Colonic mucosa (tissue), 4 donors: Measurements from ENCODE around the gene SPESP1. TPM values are rescaled to one million over a fixed set of nuclear protein-coding genes. Genes with fewer than 3 reads are reported as not detected.

Source experiments
- DNase-seq: peaks from one replicate; pipeline ENCODE4 v3.0.0-alpha.2; 2020
- H3K27ac ChIP-seq: fragments of 200-600 bp; one replicate; pipeline ENCODE4 v1.8.0; 2021
- H3K27me3 ChIP-seq: fragments of 200-600 bp; one replicate; pipeline ENCODE4 v1.8.0; 2021
- H3K36me3 ChIP-seq: fragments of 200-600 bp; one replicate; pipeline ENCODE4 v1.8.0; 2021
- H3K4me1 ChIP-seq: fragments of 200-600 bp; one replicate; pipeline ENCODE4 v1.8.0; 2021; ENCODE audit warnings: mild to moderate bottlenecking
- H3K4me3 ChIP-seq: fragments of 200-600 bp; one replicate; pipeline ENCODE4 v1.8.0; 2021
- H3K9ac ChIP-seq, 2 donors: one replicate each; pipeline ENCODE4 v1.7.0; 2013; ENCODE audit warnings: control low read depth in 2 of 2, low read depth in 2 of 2, low read length in 2 of 2
- H3K9me3 ChIP-seq: fragments of 200-600 bp; one replicate; pipeline ENCODE4 v1.8.0; 2021
- intact Hi-C: fragments of 100-400 bp; cut with DNase I; formaldehyde crosslinking; loops from one replicate; pipeline ENCODE4 v1.14.1; 2022
- total RNA-seq, 2 donors: library from RNA; stranded (reverse); fragmentation: NEBNext Ultra II Directional in 1 of 2; extraction: Animal tissue kit (Norgen Biotek cat#: 25700) in 1 of 2; gene quantifications; one replicate each; pipeline ENCODE4 v1.2.1, GENCODE V29; 2021
- TF ChIP-seq, protein P1 (sequence below): fragments of 200-600 bp; IDR thresholded peaks from one replicate; pipeline ENCODE4 v1.8.0; 2022; ENCODE audit warnings: antibody characterized with exemption, mild to moderate bottlenecking
- donor health status: healthy.
- donor health status: DM: no; HTN: no; CAD: no.
- donor health status: DM: no; HTN: no; CAD: no.

The SPESP1 gene
- total RNA-seq, 2 donors from 2014 or later, result 4.2 to 5.9 TPM

DNA sequence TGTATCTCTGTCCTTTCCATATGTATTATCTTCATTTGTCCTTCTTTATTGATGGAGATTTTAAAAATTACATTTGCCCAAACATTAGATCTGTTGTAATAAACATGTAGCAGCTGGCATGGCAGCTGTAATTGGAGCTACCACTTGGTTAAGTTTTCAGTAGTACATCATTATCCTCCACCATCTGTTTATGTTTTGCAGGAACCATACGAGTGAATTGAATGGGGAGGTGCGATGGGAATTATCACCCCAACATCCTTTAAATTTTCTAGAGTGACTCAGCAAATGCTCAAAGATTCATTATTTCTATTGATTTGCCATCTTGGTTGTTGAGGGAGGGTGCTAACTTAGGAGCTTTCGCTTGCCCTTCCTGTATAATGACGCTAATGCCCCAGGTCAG, 51.6 kb downstream of the SPESP1 start:
- TF ChIP-seq, protein P1, sequence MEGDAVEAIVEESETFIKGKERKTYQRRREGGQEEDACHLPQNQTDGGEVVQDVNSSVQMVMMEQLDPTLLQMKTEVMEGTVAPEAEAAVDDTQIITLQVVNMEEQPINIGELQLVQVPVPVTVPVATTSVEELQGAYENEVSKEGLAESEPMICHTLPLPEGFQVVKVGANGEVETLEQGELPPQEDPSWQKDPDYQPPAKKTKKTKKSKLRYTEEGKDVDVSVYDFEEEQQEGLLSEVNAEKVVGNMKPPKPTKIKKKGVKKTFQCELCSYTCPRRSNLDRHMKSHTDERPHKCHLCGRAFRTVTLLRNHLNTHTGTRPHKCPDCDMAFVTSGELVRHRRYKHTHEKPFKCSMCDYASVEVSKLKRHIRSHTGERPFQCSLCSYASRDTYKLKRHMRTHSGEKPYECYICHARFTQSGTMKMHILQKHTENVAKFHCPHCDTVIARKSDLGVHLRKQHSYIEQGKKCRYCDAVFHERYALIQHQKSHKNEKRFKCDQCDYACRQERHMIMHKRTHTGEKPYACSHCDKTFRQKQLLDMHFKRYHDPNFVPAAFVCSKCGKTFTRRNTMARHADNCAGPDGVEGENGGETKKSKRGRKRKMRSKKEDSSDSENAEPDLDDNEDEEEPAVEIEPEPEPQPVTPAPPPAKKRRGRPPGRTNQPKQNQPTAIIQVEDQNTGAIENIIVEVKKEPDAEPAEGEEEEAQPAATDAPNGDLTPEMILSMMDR, result no peak
- Histone ChIP-seq H3K4me3 (no peak overlapping the region), H3K27me3 (no peaks in the 10 kb centered on the region), H3K36me3 (no peaks in the 10 kb centered on the region), H3K9ac (no peak overlapping the region), H3K9me3 (no peaks in the 10 kb centered on the region), H3K27ac (no peak overlapping the region), H3K4me1 (no peaks in the 10 kb centered on the region)
- DNase-seq, result no peak
- intact Hi-C loops, result no loop called here

- Histone ChIP-seq H3K9ac (no peak overlapping the region), H3K27ac (no peak overlapping the region), H3K4me1 (no peaks in the 10 kb centered on the region), H3K4me3 (no peak overlapping the region), H3K9me3 (no peaks in the 10 kb centered on the region), H3K36me3 (no peaks in the 10 kb centered on the region), H3K27me3 (no peaks in the 10 kb centered on the region)
- intact Hi-C loops, result no loop called here
- TF ChIP-seq, protein P1, result no peak
- no peak for DNase-seq
These were observed 52.7 kb downstream of the SPESP1 start for GRCh38 chr15:68982976-68983563.

DNA sequence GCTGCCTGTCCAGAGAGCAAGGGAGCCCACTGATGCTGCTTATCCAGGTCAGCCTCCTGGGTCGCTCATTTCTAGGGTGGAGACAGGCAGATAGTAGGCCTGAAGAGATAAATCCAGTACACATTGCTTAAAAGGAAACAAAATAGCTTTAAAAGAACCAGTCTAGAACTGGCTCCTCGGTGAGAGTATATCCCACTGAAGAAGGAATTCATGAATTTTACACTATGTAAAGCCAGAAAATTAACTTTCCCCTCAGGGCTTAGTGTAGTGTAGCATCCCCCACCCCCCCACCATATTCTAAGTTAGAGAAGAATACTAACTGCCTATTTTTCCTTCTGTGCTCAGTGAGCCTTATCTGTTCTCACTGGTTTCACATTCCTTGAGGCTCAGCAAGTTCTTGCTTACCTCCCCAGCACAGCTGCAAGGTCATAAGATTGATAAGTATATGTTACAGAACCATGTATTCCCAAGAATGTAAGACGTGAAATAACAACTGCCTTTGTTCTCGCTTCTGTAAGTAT, 53.7 kb downstream of the SPESP1 start:
- Histone ChIP-seq H3K36me3 (no peaks in the 10 kb centered on the region), H3K9ac (no peak overlapping the region), H3K27me3 (no peaks in the 10 kb centered on the region), H3K9me3 (no peaks in the 10 kb centered on the region), H3K4me1 (no peaks in the 10 kb centered on the region), H3K27ac (no peak overlapping the region), H3K4me3 (no peak overlapping the region)
- DNase-seq, result no peak
- intact Hi-C loops, result no loop called here
- TF ChIP-seq, protein P1, result no peak

GRCh38 chr15:68984586-68984985, 54.3 kb downstream of the SPESP1 start:
- Histone ChIP-seq H3K27me3 (no peaks in the 10 kb centered on the region), H3K4me3 (no peak overlapping the region), H3K9me3 (no peaks in the 10 kb centered on the region), H3K9ac (no peak overlapping the region), H3K36me3 (no peaks in the 10 kb centered on the region), H3K4me1 (no peaks in the 10 kb centered on the region), H3K27ac (no peak overlapping the region)
- intact Hi-C loops, result no loop called here
- no peak for DNase-seq
- TF ChIP-seq, protein P1, result no peak

- no peak overlapping the region for H3K9ac ChIP-seq
- intact Hi-C loops, result no loop called here
These were observed 55.1 kb downstream of the SPESP1 start for GRCh38 chr15:68985361-68985891.

More at GRCh38 chr15:68985361-68985891, 55.1 kb downstream of the SPESP1 start:
- DNase-seq, result no peak
- Histone ChIP-seq H3K36me3 (no peaks in the 10 kb centered on the region), H3K4me3 (no peak overlapping the region), H3K27ac (no peak overlapping the region), H3K27me3 (no peaks in the 10 kb centered on the region), H3K9me3 (no peaks in the 10 kb centered on the region), H3K4me1 (no peaks in the 10 kb centered on the region)
- TF ChIP-seq, protein P1, result no peak
